ENCODE data around the gene ADCY6.
A peak's percentile ranks its signal among the peaks of the same experiment; 100 is the strongest.

DNA sequence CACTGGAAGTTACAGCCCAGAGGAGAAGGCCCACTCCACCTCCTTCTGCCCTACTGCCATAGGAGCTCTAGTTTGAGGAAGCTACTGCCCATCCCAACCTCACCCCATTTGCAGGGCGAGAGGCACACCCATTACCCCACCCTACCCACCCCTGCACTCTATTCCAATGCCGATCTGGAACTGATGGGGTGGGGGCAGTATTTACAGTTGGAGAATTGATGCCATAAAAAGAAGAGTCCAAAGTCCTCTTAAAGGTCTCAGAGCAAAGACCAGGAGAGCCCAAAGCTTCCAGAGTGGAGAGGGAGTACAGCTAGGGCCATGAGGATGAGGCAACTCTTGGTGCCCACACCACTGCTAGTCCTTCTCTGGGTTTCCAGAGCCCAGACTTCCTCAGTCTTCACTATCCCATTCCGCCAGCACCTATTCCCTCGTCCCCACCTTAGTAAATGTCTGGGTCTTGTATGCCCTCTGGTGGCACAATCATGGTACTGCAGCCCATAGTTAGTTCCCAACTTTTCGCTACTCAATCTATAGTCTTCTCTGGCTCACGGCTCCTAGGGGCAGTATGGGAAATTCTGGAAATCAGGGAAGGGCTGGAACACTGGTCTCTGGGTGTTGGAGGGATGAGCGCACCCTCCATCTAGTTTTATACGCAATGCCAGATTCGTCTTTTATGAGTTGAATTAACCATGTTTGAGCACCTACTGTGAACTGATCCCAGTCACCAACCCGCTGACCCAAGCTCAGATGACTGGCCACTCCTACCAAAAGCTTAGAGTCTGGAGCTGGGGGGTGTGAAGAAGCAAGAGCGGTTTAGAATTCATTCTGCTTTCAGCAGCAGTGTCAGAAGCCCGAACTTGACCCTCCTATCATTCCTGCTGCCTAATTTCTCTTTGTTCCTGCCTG lies 6.9 kb upstream of the ADCY6 start:
- TF ChIP-seq, protein P1, sequence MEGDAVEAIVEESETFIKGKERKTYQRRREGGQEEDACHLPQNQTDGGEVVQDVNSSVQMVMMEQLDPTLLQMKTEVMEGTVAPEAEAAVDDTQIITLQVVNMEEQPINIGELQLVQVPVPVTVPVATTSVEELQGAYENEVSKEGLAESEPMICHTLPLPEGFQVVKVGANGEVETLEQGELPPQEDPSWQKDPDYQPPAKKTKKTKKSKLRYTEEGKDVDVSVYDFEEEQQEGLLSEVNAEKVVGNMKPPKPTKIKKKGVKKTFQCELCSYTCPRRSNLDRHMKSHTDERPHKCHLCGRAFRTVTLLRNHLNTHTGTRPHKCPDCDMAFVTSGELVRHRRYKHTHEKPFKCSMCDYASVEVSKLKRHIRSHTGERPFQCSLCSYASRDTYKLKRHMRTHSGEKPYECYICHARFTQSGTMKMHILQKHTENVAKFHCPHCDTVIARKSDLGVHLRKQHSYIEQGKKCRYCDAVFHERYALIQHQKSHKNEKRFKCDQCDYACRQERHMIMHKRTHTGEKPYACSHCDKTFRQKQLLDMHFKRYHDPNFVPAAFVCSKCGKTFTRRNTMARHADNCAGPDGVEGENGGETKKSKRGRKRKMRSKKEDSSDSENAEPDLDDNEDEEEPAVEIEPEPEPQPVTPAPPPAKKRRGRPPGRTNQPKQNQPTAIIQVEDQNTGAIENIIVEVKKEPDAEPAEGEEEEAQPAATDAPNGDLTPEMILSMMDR (conservative IDR thresholded peaks at IDR 0.05; ENCODE audit: low read depth, low read length) = peak; percentile 98
- TF ChIP-seq EZH2 (IDR thresholded peaks at IDR 0.05; ENCODE audit: low read length, unreplicated experiment) (no peak), EZH2phosphoT487 (IDR thresholded peaks at IDR 0.05; ENCODE audit: borderline replicate concordance, low read length) (no peak)
